Midbrain (tissue), 1 donor: Measurements from ENCODE around the gene GRM5.
"Not testable (repeated sequence)": the region's sequence is repeated elsewhere in the genome, so short reads cannot be mapped to it uniquely, and the experiment has no call there.

ENCODE experiments used
- DNase-seq: peaks from one replicate; lab custom pipeline; 2025; lab: John Stamatoyannopoulos, UW

GRM5 gene

GRCh38 chr11:88494848-88495247, 570.9 kb downstream of the GRM5 start:
- DNase-seq: no peak

- no peak for DNase-seq
Observed at GRCh38 chr11:88491674-88492073, 574.1 kb downstream of the GRM5 start.

GRCh38 chr11:88489030-88489429, 576.8 kb downstream of the GRM5 start:
- no peak for DNase-seq

GRCh38 chr11:88487646-88488045, 578.1 kb downstream of the GRM5 start:
- no peak for DNase-seq

GRCh38 chr11:88484873-88485621, 580.7 kb downstream of the GRM5 start:
- peak; percentile 6 for DNase-seq

- DNase-seq: no peak
Observed at GRCh38 chr11:88482871-88483301, 582.9 kb downstream of the GRM5 start.

- no peak for DNase-seq
Observed at GRCh38 chr11:88480223-88480622, 585.6 kb downstream of the GRM5 start.

- DNase-seq: no peak
Observed at GRCh38 chr11:88478136-88478815, 587.5 kb downstream of the GRM5 start.

- no peak for DNase-seq
Observed at GRCh38 chr11:88475991-88476418, 589.8 kb downstream of the GRM5 start.

- no peak for DNase-seq
Observed at GRCh38 chr11:88474655-88475054, 591.1 kb downstream of the GRM5 start.

- DNase-seq: no peak
Observed at GRCh38 chr11:88469561-88470225, 596.1 kb downstream of the GRM5 start.

GRCh38 chr11:88464528-88464927, 601.3 kb downstream of the GRM5 start:
- DNase-seq: no peak

GRCh38 chr11:88463301-88463700, 602.5 kb downstream of the GRM5 start:
- DNase-seq: not testable (repeated sequence)

- DNase-seq: not testable (repeated sequence)
Observed at GRCh38 chr11:88458047-88458446, 607.7 kb downstream of the GRM5 start.

- DNase-seq: no peak
Observed at GRCh38 chr11:88455974-88456373, 609.8 kb downstream of the GRM5 start.

GRCh38 chr11:88454881-88455280, 610.9 kb downstream of the GRM5 start:
- DNase-seq: no peak
